Smooth muscle cell (in vitro differentiated cells): ENCODE measurements around the gene TAF10. TPM values are rescaled to one million over a fixed set of nuclear protein-coding genes. Genes with fewer than 3 reads are reported as not detected.

Source experiments
- DNase-seq: peaks from one replicate; lab custom pipeline; 2025; ENCODE audit not compliant: unreplicated experiment; lab: John Stamatoyannopoulos, UW
- H2AFZ ChIP-seq: fragments of 200-600 bp; sonication (generic); 2 replicates; pipeline ENCODE4 v1.6.0; 2016; ENCODE audit warnings: antibody characterized with exemption, low read depth, mild to moderate bottlenecking
- H3F3A ChIP-seq: fragments of 200-600 bp; sonication (generic); 2 replicates; pipeline ENCODE4 v1.6.0; 2017; ENCODE audit warnings: antibody characterized with exemption, low read depth
- H3K27ac ChIP-seq: fragments of 200-600 bp; sonication (generic); 2 replicates; pipeline ENCODE4 v1.5.1; 2016; ENCODE audit warnings: low read depth, mild to moderate bottlenecking
- H3K27me3 ChIP-seq: fragments of 200-600 bp; sonication (generic); 2 replicates; pipeline ENCODE4 v1.6.1; 2016; ENCODE audit warnings: low read depth, mild to moderate bottlenecking
- H3K36me3 ChIP-seq: fragments of 200-600 bp; sonication (generic); 2 replicates; pipeline ENCODE4 v1.5.1; 2016; ENCODE audit warnings: low read depth
- H3K4me1 ChIP-seq: fragments of 200-600 bp; sonication (generic); 2 replicates; pipeline ENCODE4 v1.5.1; 2016; ENCODE audit warnings: low read depth
- H3K4me2 ChIP-seq: fragments of 200-600 bp; sonication (generic); 2 replicates; pipeline ENCODE4 v1.6.0; 2016; ENCODE audit warnings: mild to moderate bottlenecking
- H3K4me3 ChIP-seq: fragments of 200-600 bp; sonication (generic); 2 replicates; pipeline ENCODE4 v1.5.1; 2016; ENCODE audit warnings: mild to moderate bottlenecking
- H3K79me2 ChIP-seq: fragments of 200-600 bp; sonication (generic); 2 replicates; pipeline ENCODE4 v1.6.0; 2016; ENCODE audit warnings: low read depth, mild to moderate bottlenecking
- H3K9ac ChIP-seq: fragments of 200-600 bp; sonication (generic); 2 replicates; pipeline ENCODE4 v1.6.0; 2016; ENCODE audit warnings: low read depth
- H3K9me3 ChIP-seq: fragments of 200-600 bp; sonication (generic); replicated peaks from 2 replicates; pipeline ENCODE4 v1.5.1; 2016; ENCODE audit warnings: low read depth
- H4K20me1 ChIP-seq: fragments of 200-600 bp; sonication (generic); 2 replicates; pipeline ENCODE4 v1.6.0; 2016; ENCODE audit warnings: low read depth
- WGBS: methylation state at CpG from one replicate; pipeline ENCODE4 v1.1.7; 2016; ENCODE audit warnings: low lambda C conversion rate; 5-methylcytosine and 5-hydroxymethylcytosine counted together
- polyA plus RNA-seq: library from polyadenylated mRNA; unstranded; fragments of >200 nt; fragmentation: Nextera tagmentation; extraction: Ambion mirVana; gene quantifications from 2 replicates; pipeline ENCODE4 v1.2.1, GENCODE V29; 2016
- total RNA-seq: library from RNA; depleted of rRNA; stranded (reverse); fragments of >200 nt; gene quantifications from 2 replicates; pipeline ENCODE4 v1.2.3, GENCODE V29; 2014
- TF ChIP-seq, protein P1 (sequence below): fragments of 200-600 bp; sonication (generic); IDR thresholded peaks from 2 replicates; pipeline ENCODE4 v1.5.1; 2017; ENCODE audit warnings: borderline replicate concordance, mild to moderate bottlenecking, antibody characterized with exemption; ENCODE audit not compliant: insufficient read depth, poor library complexity, severe bottlenecking

The TAF10 gene
- total and polyA plus RNA-seq, 2 experiments from 2014 or later: 83.3 to 373 TPM

DNA sequence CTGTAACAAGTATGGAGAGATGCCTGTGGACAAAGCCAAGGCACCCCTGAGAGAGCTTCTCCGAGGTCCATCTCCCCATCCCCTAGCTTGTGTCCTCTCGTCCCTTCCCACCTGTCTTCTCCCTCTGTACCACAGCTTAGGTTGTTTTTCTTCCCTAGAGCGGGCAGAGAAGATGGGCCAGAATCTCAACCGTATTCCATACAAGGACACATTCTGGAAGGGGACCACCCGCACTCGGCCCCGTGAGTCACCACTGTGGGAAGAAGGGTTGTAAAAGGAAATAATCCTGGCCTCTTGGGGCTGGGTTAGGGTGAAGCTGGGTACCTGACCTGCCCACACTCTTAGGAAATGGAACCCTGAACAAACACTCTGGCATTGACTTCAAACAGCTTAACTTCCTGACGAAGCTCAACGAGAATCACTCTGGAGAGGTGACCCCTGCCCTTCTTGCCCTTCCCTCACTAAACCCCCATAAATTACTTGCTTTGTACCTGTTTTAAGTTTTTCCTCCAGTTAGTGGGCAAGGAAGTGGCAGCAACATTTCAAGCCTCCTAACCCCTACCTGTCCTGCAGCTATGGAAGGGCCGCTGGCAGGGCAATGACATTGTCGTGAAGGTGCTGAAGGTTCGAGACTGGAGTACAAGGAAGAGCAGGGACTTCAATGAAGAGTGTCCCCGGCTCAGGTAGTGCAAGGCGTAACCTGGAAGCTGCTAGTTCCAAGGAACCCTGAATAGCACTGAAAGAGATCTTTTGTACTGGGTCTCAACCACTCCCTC lies 3.1 kb downstream of the TAF10 start:
- TF ChIP-seq, protein P1, sequence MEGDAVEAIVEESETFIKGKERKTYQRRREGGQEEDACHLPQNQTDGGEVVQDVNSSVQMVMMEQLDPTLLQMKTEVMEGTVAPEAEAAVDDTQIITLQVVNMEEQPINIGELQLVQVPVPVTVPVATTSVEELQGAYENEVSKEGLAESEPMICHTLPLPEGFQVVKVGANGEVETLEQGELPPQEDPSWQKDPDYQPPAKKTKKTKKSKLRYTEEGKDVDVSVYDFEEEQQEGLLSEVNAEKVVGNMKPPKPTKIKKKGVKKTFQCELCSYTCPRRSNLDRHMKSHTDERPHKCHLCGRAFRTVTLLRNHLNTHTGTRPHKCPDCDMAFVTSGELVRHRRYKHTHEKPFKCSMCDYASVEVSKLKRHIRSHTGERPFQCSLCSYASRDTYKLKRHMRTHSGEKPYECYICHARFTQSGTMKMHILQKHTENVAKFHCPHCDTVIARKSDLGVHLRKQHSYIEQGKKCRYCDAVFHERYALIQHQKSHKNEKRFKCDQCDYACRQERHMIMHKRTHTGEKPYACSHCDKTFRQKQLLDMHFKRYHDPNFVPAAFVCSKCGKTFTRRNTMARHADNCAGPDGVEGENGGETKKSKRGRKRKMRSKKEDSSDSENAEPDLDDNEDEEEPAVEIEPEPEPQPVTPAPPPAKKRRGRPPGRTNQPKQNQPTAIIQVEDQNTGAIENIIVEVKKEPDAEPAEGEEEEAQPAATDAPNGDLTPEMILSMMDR: no peak
- Histone ChIP-seq H3K27me3 (no peaks in the 10 kb centered on the region), H4K20me1 (peaks cover 8% of the 10 kb centered on the region), H3K27ac (peak overlapping the region; percentile 99), H3K4me3 (no peak overlapping the region), H3F3A (peaks cover 63% of the 10 kb centered on the region), H3K4me1 (peaks cover 45% of the 10 kb centered on the region), H2AFZ (no peak overlapping the region), H3K36me3 (no peaks in the 10 kb centered on the region), H3K4me2 (peak overlapping the region; percentile 92), H3K9ac (no peak overlapping the region), H3K79me2 (peaks cover 69% of the 10 kb centered on the region), H3K9me3 (no peaks in the 10 kb centered on the region)
- 71% methylated on average over 14 of the region's 14 CpGs for WGBS
- DNase-seq: no peak

DNA sequence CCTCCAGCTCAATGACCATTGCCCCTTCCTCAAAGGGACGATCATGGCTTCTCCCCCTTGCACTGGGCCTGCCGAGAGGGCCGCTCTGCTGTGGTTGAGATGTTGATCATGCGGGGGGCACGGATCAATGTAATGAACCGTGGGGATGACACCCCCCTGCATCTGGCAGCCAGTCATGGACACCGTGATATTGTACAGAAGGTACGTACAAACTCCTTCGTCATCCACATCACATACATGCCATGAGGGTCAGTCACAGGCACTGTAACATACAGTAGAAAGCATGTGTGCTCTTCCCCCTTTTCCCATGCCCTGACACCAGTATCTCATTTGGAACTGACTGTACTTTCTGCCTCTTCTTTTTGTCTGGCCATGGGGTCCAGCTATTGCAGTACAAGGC lies 4.0 kb downstream of the TAF10 start:
- H3K27ac ChIP-seq: peak overlapping the region; percentile 99
- H2AFZ ChIP-seq: no peak overlapping the region
- 89% methylated on average over 9 of the region's 9 CpGs for WGBS
- H4K20me1 ChIP-seq: peaks cover 8% of the 10 kb centered on the region
- no peaks in the 10 kb centered on the region for H3K36me3 ChIP-seq
- peaks cover 56% of the 10 kb centered on the region for H3F3A ChIP-seq
- H3K4me3 ChIP-seq: no peak overlapping the region
- no peaks in the 10 kb centered on the region for H3K9me3 ChIP-seq
- H3K79me2 ChIP-seq: peaks cover 76% of the 10 kb centered on the region
- TF ChIP-seq, protein P1: no peak
- no peaks in the 10 kb centered on the region for H3K27me3 ChIP-seq
- H3K9ac ChIP-seq: peak overlapping the region; percentile 51
- H3K4me1 ChIP-seq: peaks cover 42% of the 10 kb centered on the region
- no peak for DNase-seq
- H3K4me2 ChIP-seq: peak overlapping the region; percentile 92

DNA sequence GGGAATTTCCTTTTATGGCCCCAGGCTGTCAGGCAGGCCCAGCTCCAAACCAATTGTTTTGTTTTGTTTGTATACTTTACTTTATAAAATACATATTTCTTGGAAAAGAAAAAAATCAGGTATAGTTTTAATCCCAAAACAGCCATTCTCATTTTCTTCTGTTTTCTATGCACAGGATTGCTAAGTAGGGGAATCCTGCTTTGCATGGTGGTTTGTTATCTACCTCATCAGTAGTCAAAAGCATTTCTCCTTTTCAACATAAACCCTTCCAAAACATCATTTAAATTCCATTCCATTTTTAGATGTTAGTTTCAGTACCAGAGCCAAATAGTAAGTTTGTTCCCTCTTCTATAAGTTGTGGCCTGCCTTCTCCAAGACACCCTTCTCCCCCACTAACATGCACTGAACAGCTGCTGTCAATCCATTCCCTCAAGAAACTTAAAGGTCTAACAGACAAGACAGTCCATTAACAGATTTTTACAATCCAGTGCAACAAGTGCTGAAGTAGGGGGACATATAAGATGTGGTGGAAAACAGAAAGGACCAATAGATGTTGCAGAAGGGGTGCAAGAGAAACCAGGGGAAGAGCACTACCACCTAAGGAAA lies 4.7 kb downstream of the TAF10 start:
- peak overlapping the region; percentile 92 for H3K4me2 ChIP-seq
- H3K27me3 ChIP-seq: no peaks in the 10 kb centered on the region
- no peaks in the 10 kb centered on the region for H3K9me3 ChIP-seq
- no peak for DNase-seq
- TF ChIP-seq, protein P1: no peak
- H3K4me1 ChIP-seq: peaks cover 41% of the 10 kb centered on the region
- peaks cover 83% of the 10 kb centered on the region for H3K79me2 ChIP-seq
- no peak overlapping the region for H2AFZ ChIP-seq
- peak overlapping the region; percentile 95 for H3K4me3 ChIP-seq
- H3K36me3 ChIP-seq: no peaks in the 10 kb centered on the region
- peak overlapping the region; percentile 51 for H3K9ac ChIP-seq
- peak overlapping the region; percentile 99 for H3K27ac ChIP-seq
- H3F3A ChIP-seq: peaks cover 49% of the 10 kb centered on the region
- peaks cover 10% of the 10 kb centered on the region for H4K20me1 ChIP-seq
